ENCODE data around the gene PUSL1.
A peak's percentile ranks its signal among the peaks of the same experiment; 100 is the strongest.

PUSL1 gene

GRCh38 chr1:1306070-1306660, 2.2 kb upstream of the PUSL1 start:
- Histone ChIP-seq H3K4me3 (ENCODE audit: low read length) (peak overlapping the region; percentile 81), H3K79me2 (ENCODE audit: low read length) (peaks cover 4% of the 10 kb centered on the region), H3K36me3 (replicated peaks; ENCODE audit: low read depth, low read length) (peaks cover 2% of the 10 kb centered on the region), H3K9ac (ENCODE audit: low read length) (peak overlapping the region; percentile 25; the same call in 1 of the 2 replicates), H3K27ac (ENCODE audit: low read length) (no peak overlapping the region), H3K4me2 (ENCODE audit: low read length) (peak overlapping the region; percentile 66), H3K9me3 (ENCODE audit: insufficient read depth, low read length) (no peaks in the 10 kb centered on the region), H3K4me1 (ENCODE audit: low read length) (peaks cover 27% of the 10 kb centered on the region), H4K20me1 (ENCODE audit: insufficient read depth, low read length) (0 out of 2 replicates have a peak, but pooled peaks cover 3% of the 10 kb centered on the region), H3K27me3 (ENCODE audit: low read depth, low read length) (no peaks in the 10 kb centered on the region), H2AFZ (ENCODE audit: low read depth, low read length) (no peak overlapping the region)
- TF ChIP-seq, protein P1, sequence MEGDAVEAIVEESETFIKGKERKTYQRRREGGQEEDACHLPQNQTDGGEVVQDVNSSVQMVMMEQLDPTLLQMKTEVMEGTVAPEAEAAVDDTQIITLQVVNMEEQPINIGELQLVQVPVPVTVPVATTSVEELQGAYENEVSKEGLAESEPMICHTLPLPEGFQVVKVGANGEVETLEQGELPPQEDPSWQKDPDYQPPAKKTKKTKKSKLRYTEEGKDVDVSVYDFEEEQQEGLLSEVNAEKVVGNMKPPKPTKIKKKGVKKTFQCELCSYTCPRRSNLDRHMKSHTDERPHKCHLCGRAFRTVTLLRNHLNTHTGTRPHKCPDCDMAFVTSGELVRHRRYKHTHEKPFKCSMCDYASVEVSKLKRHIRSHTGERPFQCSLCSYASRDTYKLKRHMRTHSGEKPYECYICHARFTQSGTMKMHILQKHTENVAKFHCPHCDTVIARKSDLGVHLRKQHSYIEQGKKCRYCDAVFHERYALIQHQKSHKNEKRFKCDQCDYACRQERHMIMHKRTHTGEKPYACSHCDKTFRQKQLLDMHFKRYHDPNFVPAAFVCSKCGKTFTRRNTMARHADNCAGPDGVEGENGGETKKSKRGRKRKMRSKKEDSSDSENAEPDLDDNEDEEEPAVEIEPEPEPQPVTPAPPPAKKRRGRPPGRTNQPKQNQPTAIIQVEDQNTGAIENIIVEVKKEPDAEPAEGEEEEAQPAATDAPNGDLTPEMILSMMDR (IDR thresholded peaks at IDR 0.05; ENCODE audit: low read depth, low read length), result no peak; the same call in 1 of the 2 replicates
- TF ChIP-seq EZH2phosphoT487 (IDR thresholded peaks at IDR 0.05; ENCODE audit: low read depth), result no peak

DNA sequence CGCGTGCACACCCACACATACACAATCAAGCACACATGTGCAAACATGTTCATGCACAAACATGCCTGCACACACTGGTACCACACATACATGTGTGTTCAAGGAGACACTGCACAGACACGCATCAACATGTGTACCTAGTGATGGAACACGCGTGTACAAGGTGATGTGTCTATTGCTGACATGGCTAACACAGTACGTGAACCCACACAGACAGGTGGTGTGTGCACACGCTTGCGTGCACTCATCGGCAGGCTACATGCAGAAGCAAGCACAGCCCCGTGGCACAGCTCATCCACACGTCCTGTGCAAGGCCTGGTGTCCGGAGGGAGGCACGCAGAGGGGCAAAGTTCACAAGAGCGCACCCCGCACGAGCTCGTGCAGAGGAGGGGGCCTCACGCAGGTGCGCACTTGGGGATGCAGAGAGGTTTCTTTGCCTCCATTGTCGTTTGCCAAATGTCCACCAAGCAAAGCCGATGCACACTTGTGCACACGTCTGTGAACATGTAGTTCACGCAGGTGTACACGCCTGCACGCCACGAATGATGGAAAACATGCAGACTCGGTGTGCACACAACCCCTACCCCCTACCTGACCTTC, 1.6 kb upstream of the PUSL1 start:
- H3K4me2 ChIP-seq (ENCODE audit: low read length), result peak overlapping the region; percentile 66
- H4K20me1 ChIP-seq (ENCODE audit: insufficient read depth, low read length), result 0 out of 2 replicates have a peak, but pooled peaks cover 3% of the 10 kb centered on the region
- peaks cover 4% of the 10 kb centered on the region for H3K79me2 ChIP-seq (ENCODE audit: low read length)
- no peak overlapping the region for H2AFZ ChIP-seq (ENCODE audit: low read depth, low read length)
- peak overlapping the region; percentile 58; the same call in 1 of the 2 replicates for H3K9ac ChIP-seq (ENCODE audit: low read length)
- peaks cover 6% of the 10 kb centered on the region for H3K36me3 ChIP-seq (replicated peaks; ENCODE audit: low read depth, low read length)
- H3K4me3 ChIP-seq (ENCODE audit: low read length), result peak overlapping the region; percentile 81
- no peaks in the 10 kb centered on the region for H3K9me3 ChIP-seq (ENCODE audit: insufficient read depth, low read length)
- H3K27me3 ChIP-seq (ENCODE audit: low read depth, low read length), result no peaks in the 10 kb centered on the region
- TF ChIP-seq, protein P1 (IDR thresholded peaks at IDR 0.05; ENCODE audit: low read depth, low read length), result no peak
- no peak for TF ChIP-seq EZH2phosphoT487 (IDR thresholded peaks at IDR 0.05; ENCODE audit: low read depth)
- H3K4me1 ChIP-seq (ENCODE audit: low read length), result peaks cover 27% of the 10 kb centered on the region
- H3K27ac ChIP-seq (ENCODE audit: low read length), result no peak overlapping the region

DNA sequence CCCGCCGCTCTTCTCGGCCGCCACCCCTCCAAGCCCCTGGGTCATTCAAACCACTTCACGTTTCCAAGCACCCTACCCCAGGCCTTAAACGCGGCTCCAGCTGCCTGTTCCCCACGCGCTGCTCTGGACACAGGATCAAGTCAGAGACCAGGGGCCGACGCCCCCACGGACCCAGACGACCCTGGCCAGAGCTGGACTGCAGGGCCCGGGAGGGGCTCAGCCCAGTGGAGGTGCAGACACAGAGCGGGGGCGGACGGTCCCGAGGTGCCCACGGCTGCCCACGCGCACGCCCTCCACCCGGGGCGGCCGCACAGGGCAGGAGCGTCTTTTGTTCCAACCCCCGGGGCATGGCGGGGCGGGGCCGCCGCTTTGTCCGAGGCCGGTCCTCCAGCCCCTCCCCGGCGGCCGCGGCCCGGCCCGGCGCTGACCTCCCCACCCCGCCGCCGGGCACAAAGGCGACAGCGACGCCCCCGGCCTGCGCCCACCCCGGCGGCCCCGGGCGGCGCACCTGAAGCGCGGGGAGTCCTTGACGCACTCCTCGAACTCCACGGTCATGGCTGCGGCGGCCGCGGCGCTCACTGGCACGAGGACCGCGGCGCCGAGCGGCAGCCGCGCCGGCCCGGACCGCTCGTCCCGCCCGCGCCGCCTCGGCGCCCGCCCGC, 1.0 kb upstream of the PUSL1 start:
- 0 out of 2 replicates have a peak, but pooled peaks cover 3% of the 10 kb centered on the region for H4K20me1 ChIP-seq (ENCODE audit: insufficient read depth, low read length)
- no peaks in the 10 kb centered on the region for H3K9me3 ChIP-seq (ENCODE audit: insufficient read depth, low read length)
- peaks cover 4% of the 10 kb centered on the region for H3K79me2 ChIP-seq (ENCODE audit: low read length)
- H3K9ac ChIP-seq (ENCODE audit: low read length), result peak overlapping the region; percentile 58
- peaks cover 7% of the 10 kb centered on the region for H3K36me3 ChIP-seq (replicated peaks; ENCODE audit: low read depth, low read length)
- no peak overlapping the region for H2AFZ ChIP-seq (ENCODE audit: low read depth, low read length)
- peaks cover 27% of the 10 kb centered on the region for H3K4me1 ChIP-seq (ENCODE audit: low read length)
- H3K27me3 ChIP-seq (ENCODE audit: low read depth, low read length), result no peaks in the 10 kb centered on the region
- peak overlapping the region; percentile 81 for H3K4me3 ChIP-seq (ENCODE audit: low read length)
- H3K27ac ChIP-seq (ENCODE audit: low read length), result no peak overlapping the region
- peak overlapping the region; percentile 66 for H3K4me2 ChIP-seq (ENCODE audit: low read length)
- TF ChIP-seq, protein P1 (IDR thresholded peaks at IDR 0.05; ENCODE audit: low read depth, low read length), result no peak
- no peak for TF ChIP-seq EZH2phosphoT487 (IDR thresholded peaks at IDR 0.05; ENCODE audit: low read depth)

GRCh38 chr1:1308756-1309250, 406 bp downstream of the PUSL1 start:
- no peak for TF ChIP-seq EZH2phosphoT487 (IDR thresholded peaks at IDR 0.05; ENCODE audit: low read depth)
- TF ChIP-seq, protein P1 (IDR thresholded peaks at IDR 0.05; ENCODE audit: low read depth, low read length), result no peak
- H3K36me3 ChIP-seq (replicated peaks; ENCODE audit: low read depth, low read length), result peaks cover 15% of the 10 kb centered on the region
- peaks cover 4% of the 10 kb centered on the region for H3K79me2 ChIP-seq (ENCODE audit: low read length)
- no peaks in the 10 kb centered on the region for H3K27me3 ChIP-seq (ENCODE audit: low read depth, low read length)
- 0 out of 2 replicates have a peak, but pooled peaks cover 3% of the 10 kb centered on the region for H4K20me1 ChIP-seq (ENCODE audit: insufficient read depth, low read length)
- peak overlapping the region; percentile 74 for H3K9ac ChIP-seq (ENCODE audit: low read length)
- H3K9me3 ChIP-seq (ENCODE audit: insufficient read depth, low read length), result no peaks in the 10 kb centered on the region
- no peak overlapping the region; the same call in 1 of the 2 replicates for H2AFZ ChIP-seq (ENCODE audit: low read depth, low read length)
- peak overlapping the region; percentile 90 for H3K4me3 ChIP-seq (ENCODE audit: low read length)
- H3K4me1 ChIP-seq (ENCODE audit: low read length), result peaks cover 27% of the 10 kb centered on the region
- H3K4me2 ChIP-seq (ENCODE audit: low read length), result peak overlapping the region; percentile 90
- peak overlapping the region; percentile 10; the same call in 1 of the 2 replicates for H3K27ac ChIP-seq (ENCODE audit: low read length)

Data from OCI-LY3 (cell line).